Measurements from ENCODE around the gene CNOT10.
"Not testable (repeated sequence)": the region's sequence is repeated elsewhere in the genome, so short reads cannot be mapped to it uniquely, and the experiment has no call there.

Gene CNOT10

DNA sequence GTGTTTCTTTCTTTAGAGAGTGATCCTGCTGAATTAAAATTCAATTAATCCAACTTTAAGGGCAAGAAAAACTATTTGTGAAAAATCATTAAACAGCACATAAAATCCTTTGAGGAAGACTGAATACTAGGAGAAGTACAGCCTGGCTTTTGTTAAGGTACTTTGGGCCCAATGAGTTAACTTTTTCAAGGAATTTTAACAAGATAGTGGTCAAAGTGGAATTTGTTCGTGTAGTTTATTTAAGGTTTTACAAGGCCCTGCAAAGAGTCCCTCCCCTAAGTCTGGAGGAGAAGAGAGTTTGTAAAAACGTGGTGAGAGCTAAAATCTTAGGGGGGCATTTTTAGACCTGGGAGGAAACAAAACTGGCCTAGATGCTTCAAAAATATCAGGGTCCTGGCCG lies 106.8 kb downstream of the CNOT10 start:
- Histone ChIP-seq H3K9ac (ENCODE audit: low read length) (no peak overlapping the region), H3K79me2 (ENCODE audit: insufficient read depth, low read length) (no peaks in the 10 kb centered on the region), H3K27me3 (ENCODE audit: low read length) (no peaks in the 10 kb centered on the region), H3K9me2 (replicated peaks; ENCODE audit: insufficient read depth, low read length) (no peaks in the 10 kb centered on the region), H3K4me2 (ENCODE audit: low read depth, low read length, poor library complexity, severe bottlenecking) (no peak overlapping the region), H3F3A (ENCODE audit: insufficient read depth) (no peaks in the 10 kb centered on the region), H4K20me1 (ENCODE audit: low read depth, low read length) (no peaks in the 10 kb centered on the region), H3K36me3 (ENCODE audit: low read length) (no peaks in the 10 kb centered on the region), H3K4me3 (ENCODE audit: insufficient read depth, low read length, poor library complexity, severe bottlenecking) (no peak overlapping the region), H2AFZ (ENCODE audit: low read depth, low read length, severe bottlenecking) (no peak overlapping the region), H3K27ac (ENCODE audit: low read depth, low read length) (no peak overlapping the region), H3K9me3 (ENCODE audit: insufficient read depth, low read length) (no peaks in the 10 kb centered on the region)
- TF ChIP-seq EZH2phosphoT487 (conservative IDR thresholded peaks at IDR 0.05; ENCODE audit: low read length), result no peak
- TF ChIP-seq, protein P1, sequence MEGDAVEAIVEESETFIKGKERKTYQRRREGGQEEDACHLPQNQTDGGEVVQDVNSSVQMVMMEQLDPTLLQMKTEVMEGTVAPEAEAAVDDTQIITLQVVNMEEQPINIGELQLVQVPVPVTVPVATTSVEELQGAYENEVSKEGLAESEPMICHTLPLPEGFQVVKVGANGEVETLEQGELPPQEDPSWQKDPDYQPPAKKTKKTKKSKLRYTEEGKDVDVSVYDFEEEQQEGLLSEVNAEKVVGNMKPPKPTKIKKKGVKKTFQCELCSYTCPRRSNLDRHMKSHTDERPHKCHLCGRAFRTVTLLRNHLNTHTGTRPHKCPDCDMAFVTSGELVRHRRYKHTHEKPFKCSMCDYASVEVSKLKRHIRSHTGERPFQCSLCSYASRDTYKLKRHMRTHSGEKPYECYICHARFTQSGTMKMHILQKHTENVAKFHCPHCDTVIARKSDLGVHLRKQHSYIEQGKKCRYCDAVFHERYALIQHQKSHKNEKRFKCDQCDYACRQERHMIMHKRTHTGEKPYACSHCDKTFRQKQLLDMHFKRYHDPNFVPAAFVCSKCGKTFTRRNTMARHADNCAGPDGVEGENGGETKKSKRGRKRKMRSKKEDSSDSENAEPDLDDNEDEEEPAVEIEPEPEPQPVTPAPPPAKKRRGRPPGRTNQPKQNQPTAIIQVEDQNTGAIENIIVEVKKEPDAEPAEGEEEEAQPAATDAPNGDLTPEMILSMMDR (IDR thresholded peaks at IDR 0.05; ENCODE audit: insufficient read depth, low read length, poor library complexity, severe bottlenecking), result no peak

DNA sequence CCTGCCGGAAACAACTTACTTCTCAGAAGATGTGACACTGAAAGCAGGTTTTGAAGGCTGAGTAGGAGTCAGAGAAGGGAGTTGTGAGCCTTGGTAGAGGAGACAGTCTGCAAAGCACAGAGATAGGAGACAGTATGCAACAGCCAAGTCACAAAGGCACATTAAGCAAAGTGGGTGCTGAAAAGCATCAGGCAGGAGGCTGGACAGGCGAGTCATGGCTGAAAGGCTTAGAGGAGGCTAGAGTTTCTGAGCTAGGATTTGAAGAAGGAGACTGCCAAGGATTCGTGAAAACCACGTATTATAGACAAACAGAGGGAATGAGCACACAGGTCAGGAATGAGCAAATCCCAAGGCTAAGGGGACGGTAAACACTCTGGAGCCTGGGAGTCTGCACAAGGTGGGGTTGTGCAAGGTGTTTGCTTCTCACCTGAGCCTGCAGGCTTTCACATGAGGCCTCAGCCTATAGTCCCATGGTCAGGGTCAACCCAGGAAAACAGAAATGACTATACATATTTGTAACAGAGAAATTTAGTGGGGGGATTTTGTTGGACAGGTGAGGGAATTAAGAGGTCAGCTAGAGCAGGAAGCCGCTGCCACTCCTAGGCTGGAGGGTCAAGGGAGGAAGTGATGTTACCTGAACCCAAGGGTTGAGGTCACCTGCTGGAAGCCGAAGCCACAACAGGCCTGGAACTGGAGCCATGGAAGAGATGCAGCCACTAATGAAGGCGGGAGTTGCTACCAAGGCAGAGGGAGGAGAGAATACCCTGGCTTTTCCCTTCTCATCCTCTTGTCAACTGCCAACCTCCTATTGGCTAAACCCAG lies 109.7 kb downstream of the CNOT10 start:
- Histone ChIP-seq H2AFZ (ENCODE audit: low read depth, low read length, severe bottlenecking) (no peak overlapping the region), H3K36me3 (ENCODE audit: low read length) (no peaks in the 10 kb centered on the region), H3K4me2 (ENCODE audit: low read depth, low read length, poor library complexity, severe bottlenecking) (no peak overlapping the region), H3K9ac (ENCODE audit: low read length) (no peak overlapping the region), H3K4me3 (ENCODE audit: insufficient read depth, low read length, poor library complexity, severe bottlenecking) (no peak overlapping the region), H3K9me2 (replicated peaks; ENCODE audit: insufficient read depth, low read length) (no peaks in the 10 kb centered on the region), H3K27ac (ENCODE audit: low read depth, low read length) (no peak overlapping the region), H3K27me3 (ENCODE audit: low read length) (no peaks in the 10 kb centered on the region), H3K9me3 (ENCODE audit: insufficient read depth, low read length) (no peaks in the 10 kb centered on the region), H3F3A (ENCODE audit: insufficient read depth) (no peaks in the 10 kb centered on the region), H3K79me2 (ENCODE audit: insufficient read depth, low read length) (no peaks in the 10 kb centered on the region), H4K20me1 (ENCODE audit: low read depth, low read length) (no peaks in the 10 kb centered on the region)
- TF ChIP-seq EZH2phosphoT487 (conservative IDR thresholded peaks at IDR 0.05; ENCODE audit: low read length), result no peak
- TF ChIP-seq, protein P1 (IDR thresholded peaks at IDR 0.05; ENCODE audit: insufficient read depth, low read length, poor library complexity, severe bottlenecking), result no peak

DNA sequence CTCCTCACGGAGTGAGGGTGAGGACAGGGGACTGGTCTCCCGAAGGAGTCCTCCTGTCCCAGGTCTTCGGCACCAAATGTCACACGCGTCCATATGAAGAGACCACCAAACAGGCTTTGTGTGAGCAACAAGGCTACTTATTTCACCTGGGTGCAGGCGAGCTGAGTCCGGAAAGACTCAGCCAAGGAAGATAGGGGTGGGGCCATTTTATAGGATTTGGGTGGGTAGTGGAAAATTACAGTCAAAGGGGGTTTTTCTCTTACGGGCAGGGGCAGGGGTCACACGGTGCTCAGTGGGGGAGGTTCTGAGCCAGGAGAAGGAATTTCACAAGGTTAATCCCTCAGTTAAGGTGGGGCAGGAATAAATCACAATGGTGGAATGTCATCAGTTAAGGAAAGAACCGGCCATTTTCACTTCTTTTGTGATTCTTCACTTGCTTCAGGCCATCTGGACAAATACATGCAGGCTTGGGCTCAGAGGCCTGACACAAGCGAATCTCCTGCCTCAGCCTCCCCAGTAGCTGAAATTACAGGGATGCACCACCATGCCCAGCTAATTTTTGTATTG lies 111.5 kb downstream of the CNOT10 start:
- H3K27ac ChIP-seq (ENCODE audit: low read depth, low read length); H3F3A ChIP-seq (ENCODE audit: insufficient read depth); H3K4me2 ChIP-seq (ENCODE audit: low read depth, low read length, poor library complexity, severe bottlenecking); H3K9me3 ChIP-seq (ENCODE audit: insufficient read depth, low read length); H3K4me3 ChIP-seq (ENCODE audit: insufficient read depth, low read length, poor library complexity, severe bottlenecking); H3K9ac ChIP-seq (ENCODE audit: low read length); H3K79me2 ChIP-seq (ENCODE audit: insufficient read depth, low read length); H2AFZ ChIP-seq (ENCODE audit: low read depth, low read length, severe bottlenecking); H3K9me2 ChIP-seq (replicated peaks; ENCODE audit: insufficient read depth, low read length); H3K36me3 ChIP-seq (ENCODE audit: low read length); H4K20me1 ChIP-seq (ENCODE audit: low read depth, low read length); H3K27me3 ChIP-seq (ENCODE audit: low read length): not testable (repeated sequence)

DNA sequence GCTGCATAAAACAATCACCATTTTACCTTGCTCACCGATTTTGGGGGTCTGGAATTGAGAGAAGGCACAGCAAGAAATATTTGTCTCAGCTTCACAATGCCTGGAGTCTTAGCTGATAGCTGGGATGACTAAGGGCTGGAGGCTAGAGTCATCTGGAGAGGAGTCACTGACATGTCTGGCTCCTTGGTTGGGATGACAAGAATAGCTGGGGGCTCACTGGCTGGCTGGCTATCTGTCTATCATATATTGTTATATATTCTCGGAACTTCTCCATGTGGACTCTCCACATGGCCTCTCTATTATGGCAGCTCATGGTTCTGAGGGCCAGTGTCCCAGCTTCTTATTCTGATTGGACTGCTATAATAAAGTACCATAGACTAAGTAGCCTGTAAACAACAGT lies 112.8 kb downstream of the CNOT10 start:
- Histone ChIP-seq H2AFZ (ENCODE audit: low read depth, low read length, severe bottlenecking) (no peak overlapping the region), H3K36me3 (ENCODE audit: low read length) (no peaks in the 10 kb centered on the region), H3K4me3 (ENCODE audit: insufficient read depth, low read length, poor library complexity, severe bottlenecking) (no peak overlapping the region), H3F3A (ENCODE audit: insufficient read depth) (no peaks in the 10 kb centered on the region), H3K4me2 (ENCODE audit: low read depth, low read length, poor library complexity, severe bottlenecking) (no peak overlapping the region), H3K27ac (ENCODE audit: low read depth, low read length) (no peak overlapping the region), H3K9me3 (ENCODE audit: insufficient read depth, low read length) (no peaks in the 10 kb centered on the region), H3K9ac (ENCODE audit: low read length) (no peak overlapping the region), H3K79me2 (ENCODE audit: insufficient read depth, low read length) (no peaks in the 10 kb centered on the region), H3K27me3 (ENCODE audit: low read length) (no peaks in the 10 kb centered on the region), H4K20me1 (ENCODE audit: low read depth, low read length) (no peaks in the 10 kb centered on the region), H3K9me2 (replicated peaks; ENCODE audit: insufficient read depth, low read length) (no peaks in the 10 kb centered on the region)
- TF ChIP-seq, protein P1 (IDR thresholded peaks at IDR 0.05; ENCODE audit: insufficient read depth, low read length, poor library complexity, severe bottlenecking), result no peak

DNA sequence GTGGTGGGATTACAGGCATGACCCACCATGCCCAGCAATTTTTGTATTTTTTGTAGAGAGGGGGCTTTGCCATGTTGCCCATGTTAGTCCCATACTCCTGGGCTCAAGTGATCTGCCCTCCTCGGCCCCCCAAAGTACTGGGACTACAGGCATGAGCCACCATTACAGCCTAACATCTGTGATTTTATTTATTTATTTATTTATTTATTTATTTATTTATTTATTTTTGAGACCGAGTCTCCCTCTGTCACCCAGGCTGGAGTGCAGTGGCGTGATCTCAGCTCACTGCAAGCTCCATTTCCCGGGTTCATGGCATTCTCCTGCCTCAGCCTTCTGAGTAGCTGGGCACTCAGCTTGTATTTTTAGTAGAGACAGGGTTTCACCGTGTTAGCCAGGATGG lies 116.5 kb downstream of the CNOT10 start:
- H3K79me2 ChIP-seq (ENCODE audit: insufficient read depth, low read length); H3K4me2 ChIP-seq (ENCODE audit: low read depth, low read length, poor library complexity, severe bottlenecking); H3K27me3 ChIP-seq (ENCODE audit: low read length); H2AFZ ChIP-seq (ENCODE audit: low read depth, low read length, severe bottlenecking); H3K9ac ChIP-seq (ENCODE audit: low read length); H3K9me2 ChIP-seq (replicated peaks; ENCODE audit: insufficient read depth, low read length); H3K4me3 ChIP-seq (ENCODE audit: insufficient read depth, low read length, poor library complexity, severe bottlenecking); H3K9me3 ChIP-seq (ENCODE audit: insufficient read depth, low read length); H3K36me3 ChIP-seq (ENCODE audit: low read length); H4K20me1 ChIP-seq (ENCODE audit: low read depth, low read length); H3F3A ChIP-seq (ENCODE audit: insufficient read depth); H3K27ac ChIP-seq (ENCODE audit: low read depth, low read length): not testable (repeated sequence)
